Measurements from ENCODE around the gene CASP8AP2. TPM values are rescaled to one million over a fixed set of nuclear protein-coding genes. Genes with fewer than 3 reads are reported as not detected.
"Not testable (repeated sequence)": the region's sequence is repeated elsewhere in the genome, so short reads cannot be mapped to it uniquely, and the experiment has no call there.

The CASP8AP2 gene
- total RNA-seq, 1 experiment from 2014 or later: 22.9 TPM

DNA sequence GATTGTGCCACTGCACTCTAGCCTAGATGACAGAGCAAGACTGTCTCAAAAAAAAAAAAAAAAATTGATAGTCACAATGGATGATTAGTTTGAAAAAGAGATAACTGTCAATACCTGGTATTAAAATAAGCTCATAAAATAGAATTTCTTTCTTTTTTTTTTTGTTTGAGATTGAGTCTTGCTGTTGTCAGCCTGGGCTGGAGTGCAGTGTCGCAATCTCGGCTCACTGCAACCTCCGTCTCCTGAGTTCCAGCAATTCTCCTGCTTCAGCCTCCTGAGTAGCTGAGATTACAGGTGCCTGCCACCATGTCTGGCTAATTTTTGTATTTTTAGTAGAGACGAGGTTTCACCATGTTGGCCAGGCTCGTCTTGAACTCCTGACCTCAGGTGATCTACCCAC is 17.8 kb downstream of the CASP8AP2 start:
- H3K27me3 ChIP-seq (ENCODE audit: control insufficient read depth, insufficient read depth, low read length); H3K36me3 ChIP-seq (ENCODE audit: control insufficient read depth, insufficient read depth, low read length); H3K4me1 ChIP-seq (ENCODE audit: control insufficient read depth, insufficient read depth, low read length); POLR2A ChIA-PET; H3K27ac ChIP-seq (ENCODE audit: low read length); in situ Hi-C loops (cut with HindIII; ENCODE audit: low pct_unique_long_range_greater_than_20kb, low sequenced_read_pairs); ATAC-seq; H3K4me3 ChIP-seq (ENCODE audit: low read depth in 2 of 2, low read length in 2 of 2); intact Hi-C loops (cut with micrococcal nuclease; ENCODE audit: unreplicated experiment); DNase-seq (ENCODE audit: low read depth, low spot score); H3K9me3 ChIP-seq (ENCODE audit: control insufficient read depth, insufficient read depth, low read depth, low read length); BruUV-seq (replicated peaks); CTCF ChIA-PET: not testable (repeated sequence)

DNA sequence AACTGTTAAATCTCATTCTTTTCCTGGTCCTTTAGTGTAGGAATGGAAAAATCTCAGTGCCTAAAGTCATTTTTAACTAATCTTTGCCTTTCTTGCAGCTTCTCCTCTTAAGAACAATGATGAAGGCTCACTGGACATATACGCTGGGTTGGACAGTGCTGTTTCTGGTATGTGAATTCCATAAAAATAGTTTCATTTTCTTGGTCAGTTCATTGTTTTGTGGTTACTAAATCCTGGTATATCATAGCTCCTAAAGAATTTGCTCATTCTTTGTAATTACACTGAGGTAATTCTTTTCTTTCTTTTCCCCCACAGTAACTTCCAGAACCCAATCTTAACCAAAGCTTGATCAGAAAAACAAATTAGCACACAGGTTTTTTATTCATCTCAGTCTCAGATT is 23.4 kb downstream of the CASP8AP2 start:
- ChIA-PET CTCF (no interaction called here), POLR2A (no interaction called here)
- Histone ChIP-seq H3K4me1 (ENCODE audit: control insufficient read depth, insufficient read depth, low read length) (no peaks in the 10 kb centered on the region), H3K36me3 (ENCODE audit: control insufficient read depth, insufficient read depth, low read length) (peaks cover 15% of the 10 kb centered on the region; the same call in 1 of the 2 replicates), H3K9me3 (ENCODE audit: control insufficient read depth, insufficient read depth, low read depth, low read length) (no peaks in the 10 kb centered on the region), H3K27me3 (ENCODE audit: control insufficient read depth, insufficient read depth, low read length) (no peaks in the 10 kb centered on the region), H3K4me3 (ENCODE audit: low read depth in 2 of 2, low read length in 2 of 2) (no peak overlapping the region), H3K27ac (ENCODE audit: low read length) (no peak overlapping the region)
- no TSS peak for BruUV-seq (replicated peaks)
- no peak for ATAC-seq
- intact Hi-C loops (cut with micrococcal nuclease; ENCODE audit: unreplicated experiment): no loop called here
- DNase-seq (ENCODE audit: low read depth, low spot score): no peak
- in situ Hi-C loops (cut with HindIII; ENCODE audit: low pct_unique_long_range_greater_than_20kb, low sequenced_read_pairs): no loop called here
- no peak for TF ChIP-seq TCF7L2 (IDR thresholded peaks at IDR 0.05; ENCODE audit: low read depth, low read length)
- TF ChIP-seq POLR2AphosphoS5 (IDR thresholded peaks at IDR 0.05; ENCODE audit: low read depth, low read length): no peak
- TF ChIP-seq SIN3A (IDR thresholded peaks at IDR 0.05; ENCODE audit: borderline replicate concordance, insufficient read depth, low read depth, low read length): no peak
- TF ChIP-seq, protein P1, sequence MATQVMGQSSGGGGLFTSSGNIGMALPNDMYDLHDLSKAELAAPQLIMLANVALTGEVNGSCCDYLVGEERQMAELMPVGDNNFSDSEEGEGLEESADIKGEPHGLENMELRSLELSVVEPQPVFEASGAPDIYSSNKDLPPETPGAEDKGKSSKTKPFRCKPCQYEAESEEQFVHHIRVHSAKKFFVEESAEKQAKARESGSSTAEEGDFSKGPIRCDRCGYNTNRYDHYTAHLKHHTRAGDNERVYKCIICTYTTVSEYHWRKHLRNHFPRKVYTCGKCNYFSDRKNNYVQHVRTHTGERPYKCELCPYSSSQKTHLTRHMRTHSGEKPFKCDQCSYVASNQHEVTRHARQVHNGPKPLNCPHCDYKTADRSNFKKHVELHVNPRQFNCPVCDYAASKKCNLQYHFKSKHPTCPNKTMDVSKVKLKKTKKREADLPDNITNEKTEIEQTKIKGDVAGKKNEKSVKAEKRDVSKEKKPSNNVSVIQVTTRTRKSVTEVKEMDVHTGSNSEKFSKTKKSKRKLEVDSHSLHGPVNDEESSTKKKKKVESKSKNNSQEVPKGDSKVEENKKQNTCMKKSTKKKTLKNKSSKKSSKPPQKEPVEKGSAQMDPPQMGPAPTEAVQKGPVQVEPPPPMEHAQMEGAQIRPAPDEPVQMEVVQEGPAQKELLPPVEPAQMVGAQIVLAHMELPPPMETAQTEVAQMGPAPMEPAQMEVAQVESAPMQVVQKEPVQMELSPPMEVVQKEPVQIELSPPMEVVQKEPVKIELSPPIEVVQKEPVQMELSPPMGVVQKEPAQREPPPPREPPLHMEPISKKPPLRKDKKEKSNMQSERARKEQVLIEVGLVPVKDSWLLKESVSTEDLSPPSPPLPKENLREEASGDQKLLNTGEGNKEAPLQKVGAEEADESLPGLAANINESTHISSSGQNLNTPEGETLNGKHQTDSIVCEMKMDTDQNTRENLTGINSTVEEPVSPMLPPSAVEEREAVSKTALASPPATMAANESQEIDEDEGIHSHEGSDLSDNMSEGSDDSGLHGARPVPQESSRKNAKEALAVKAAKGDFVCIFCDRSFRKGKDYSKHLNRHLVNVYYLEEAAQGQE (IDR thresholded peaks at IDR 0.05; ENCODE audit: insufficient read depth in 1 of 2, low read depth in 2 of 2, low read length in 1 of 2): no peak
- TF ChIP-seq, protein P2, sequence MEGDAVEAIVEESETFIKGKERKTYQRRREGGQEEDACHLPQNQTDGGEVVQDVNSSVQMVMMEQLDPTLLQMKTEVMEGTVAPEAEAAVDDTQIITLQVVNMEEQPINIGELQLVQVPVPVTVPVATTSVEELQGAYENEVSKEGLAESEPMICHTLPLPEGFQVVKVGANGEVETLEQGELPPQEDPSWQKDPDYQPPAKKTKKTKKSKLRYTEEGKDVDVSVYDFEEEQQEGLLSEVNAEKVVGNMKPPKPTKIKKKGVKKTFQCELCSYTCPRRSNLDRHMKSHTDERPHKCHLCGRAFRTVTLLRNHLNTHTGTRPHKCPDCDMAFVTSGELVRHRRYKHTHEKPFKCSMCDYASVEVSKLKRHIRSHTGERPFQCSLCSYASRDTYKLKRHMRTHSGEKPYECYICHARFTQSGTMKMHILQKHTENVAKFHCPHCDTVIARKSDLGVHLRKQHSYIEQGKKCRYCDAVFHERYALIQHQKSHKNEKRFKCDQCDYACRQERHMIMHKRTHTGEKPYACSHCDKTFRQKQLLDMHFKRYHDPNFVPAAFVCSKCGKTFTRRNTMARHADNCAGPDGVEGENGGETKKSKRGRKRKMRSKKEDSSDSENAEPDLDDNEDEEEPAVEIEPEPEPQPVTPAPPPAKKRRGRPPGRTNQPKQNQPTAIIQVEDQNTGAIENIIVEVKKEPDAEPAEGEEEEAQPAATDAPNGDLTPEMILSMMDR (IDR thresholded peaks at IDR 0.05): no peak

DNA sequence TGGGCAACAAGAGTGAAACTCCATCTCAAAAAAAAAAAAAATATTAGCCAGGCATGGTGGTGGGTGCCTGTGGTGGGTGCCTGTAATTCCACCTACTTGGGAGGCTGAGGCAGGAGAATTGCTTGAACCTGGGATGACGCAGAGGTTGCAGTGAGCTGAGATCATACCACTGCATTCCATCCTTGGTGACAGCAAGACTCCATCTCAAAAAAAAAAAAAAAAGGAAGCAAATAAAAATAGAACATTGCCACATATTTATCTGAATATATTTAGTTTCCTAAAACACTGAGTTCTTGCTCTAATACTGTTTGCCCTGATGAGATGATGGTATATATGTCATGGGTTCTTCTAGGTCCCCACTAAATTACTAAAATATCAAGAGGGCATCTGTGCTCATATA is 28.4 kb downstream of the CASP8AP2 start:
- CTCF ChIA-PET: no interaction called here
- BruUV-seq (replicated peaks): no TSS peak
- Histone ChIP-seq H3K36me3 (ENCODE audit: control insufficient read depth, insufficient read depth, low read length) (peaks cover 12% of the 10 kb centered on the region; the same call in 1 of the 2 replicates), H3K27me3 (ENCODE audit: control insufficient read depth, insufficient read depth, low read length) (no peaks in the 10 kb centered on the region), H3K27ac (ENCODE audit: low read length) (no peak overlapping the region), H3K4me3 (ENCODE audit: low read depth in 2 of 2, low read length in 2 of 2) (no peak overlapping the region), H3K9me3 (ENCODE audit: control insufficient read depth, insufficient read depth, low read depth, low read length) (no peaks in the 10 kb centered on the region), H3K4me1 (ENCODE audit: control insufficient read depth, insufficient read depth, low read length) (no peaks in the 10 kb centered on the region)
- intact Hi-C loops (cut with micrococcal nuclease; ENCODE audit: unreplicated experiment): no loop called here
- DNase-seq (ENCODE audit: low read depth, low spot score) (no peak), ATAC-seq (no peak)
- in situ Hi-C loops (cut with HindIII; ENCODE audit: low pct_unique_long_range_greater_than_20kb, low sequenced_read_pairs): no loop called here
- no peak for TF ChIP-seq POLR2AphosphoS5 (IDR thresholded peaks at IDR 0.05; ENCODE audit: low read depth, low read length)
- TF ChIP-seq, protein P2 (IDR thresholded peaks at IDR 0.05): no peak
- no peak for TF ChIP-seq SIN3A (IDR thresholded peaks at IDR 0.05; ENCODE audit: borderline replicate concordance, insufficient read depth, low read depth, low read length)
- no peak for TF ChIP-seq TCF7L2 (IDR thresholded peaks at IDR 0.05; ENCODE audit: low read depth, low read length)
- TF ChIP-seq, protein P1 (IDR thresholded peaks at IDR 0.05; ENCODE audit: insufficient read depth in 1 of 2, low read depth in 2 of 2, low read length in 1 of 2): no peak
- POLR2A ChIA-PET: no interaction called here
